ENCODE results near the gene ARL4C.

The ARL4C gene

DNA sequence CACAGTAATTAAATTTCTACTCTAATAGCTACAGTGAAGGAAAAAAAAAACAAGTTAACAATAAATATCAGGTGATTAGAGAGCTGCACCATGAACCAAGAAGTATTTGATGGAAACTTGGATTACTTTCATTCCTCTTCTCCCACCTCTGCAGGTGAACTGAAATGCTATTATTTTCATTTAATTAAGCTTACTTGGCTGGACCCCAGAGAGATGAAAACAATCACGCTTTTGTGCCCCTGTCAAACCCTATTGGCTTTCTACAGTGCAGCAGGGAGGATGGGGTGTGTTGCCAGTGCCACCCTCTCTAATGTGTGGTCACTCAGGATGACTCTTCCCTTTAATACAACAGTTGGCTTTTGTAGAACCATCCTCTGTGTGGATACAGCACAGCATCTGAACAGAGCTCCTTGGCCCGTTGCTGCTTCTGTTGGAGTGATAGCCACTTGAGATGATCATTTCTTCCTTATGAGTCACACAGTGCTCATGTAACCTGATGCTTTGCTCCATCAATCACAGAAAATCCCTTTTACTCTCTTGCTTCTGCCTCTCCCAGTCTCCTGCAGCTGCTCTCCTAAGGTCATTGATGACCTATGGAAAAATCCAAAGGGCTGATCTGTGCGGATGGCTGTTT is 5.5 kb upstream of the ARL4C start:
- no peak for FAIRE-seq

GRCh38 chr2:234500394-234501006 is 3.6 kb upstream of the ARL4C start:
- FAIRE-seq (peak; percentile 97), DNase-seq (ENCODE audit: insufficient read length, low spot score) (peak; percentile 51)

More for the DNA sequence above, 5.5 kb upstream of the ARL4C start:
- no peak for DNase-seq (ENCODE audit: insufficient read length, low spot score)

DNA sequence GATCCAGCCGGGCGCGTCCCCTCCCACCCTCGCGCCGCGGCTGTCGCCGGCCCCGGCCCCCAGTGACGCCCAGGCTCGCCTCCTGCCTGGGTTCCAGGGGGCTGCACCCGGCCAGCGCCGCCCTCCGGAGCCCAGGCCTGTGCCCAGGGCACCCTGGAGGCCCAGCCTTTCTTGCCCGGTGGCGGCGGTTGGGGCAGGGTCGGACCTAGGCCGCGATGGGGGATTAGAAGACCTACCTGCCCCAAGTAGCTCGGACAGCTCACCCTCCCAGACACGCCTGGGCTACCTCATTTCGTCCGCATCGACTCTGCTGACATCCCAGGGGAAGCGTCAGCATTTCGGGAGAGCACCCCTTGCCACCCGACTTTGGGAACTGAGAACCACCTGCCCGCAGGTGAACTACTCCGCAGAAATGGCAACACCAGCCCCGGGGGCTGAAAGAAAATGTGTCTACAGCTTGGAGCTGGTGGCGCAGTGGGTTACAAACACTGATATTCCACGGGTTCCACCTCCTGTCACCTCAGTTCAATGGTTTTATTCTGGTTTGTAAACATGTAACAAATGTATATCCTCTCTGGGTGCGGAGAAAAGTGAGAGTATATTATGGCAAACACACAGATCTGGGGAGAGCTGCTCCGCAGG is 834 bp upstream of the ARL4C start:
- DNase-seq (ENCODE audit: insufficient read length, low spot score) (no peak), FAIRE-seq (no peak)

DNA sequence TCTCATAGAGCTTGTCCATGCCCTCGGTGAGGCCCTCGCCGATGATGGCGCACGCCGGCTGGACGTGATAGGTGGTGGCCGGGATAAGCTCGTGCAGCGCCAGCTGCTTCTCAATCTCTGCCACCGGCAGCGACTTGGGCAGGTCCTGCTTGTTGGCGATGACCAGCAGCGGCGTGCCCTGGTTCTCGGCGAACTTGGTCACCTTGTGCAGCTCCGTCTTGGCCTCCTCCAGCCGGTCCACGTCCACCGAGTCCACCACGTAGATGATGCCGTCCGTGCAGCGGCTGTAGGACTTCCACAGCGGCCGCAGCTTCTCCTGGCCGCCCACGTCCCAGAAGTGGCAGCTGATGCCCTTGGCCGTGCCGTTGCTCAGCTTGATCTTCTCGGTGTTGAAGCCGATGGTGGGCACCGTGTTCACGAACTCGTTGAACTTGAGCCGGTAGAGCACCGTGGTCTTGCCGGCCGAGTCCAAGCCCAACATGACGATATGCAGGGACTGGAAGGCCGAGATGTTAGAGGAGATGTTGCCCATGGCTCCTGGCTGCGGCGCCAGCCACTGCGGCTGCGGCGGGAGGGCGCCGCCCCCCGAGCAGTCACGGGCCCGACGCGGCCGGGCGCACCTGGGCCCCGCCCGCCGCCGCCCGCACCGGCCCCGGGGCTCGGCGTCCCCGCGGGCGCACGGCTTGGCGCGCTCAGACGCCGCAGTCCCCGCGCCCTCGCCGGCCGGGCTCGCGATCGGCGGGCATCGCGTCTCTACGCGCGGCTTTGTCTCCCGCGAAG is 636 bp downstream of the ARL4C start:
- DNase-seq (ENCODE audit: insufficient read length, low spot score): peak; percentile 58
- peak; percentile 37 for FAIRE-seq

DNA sequence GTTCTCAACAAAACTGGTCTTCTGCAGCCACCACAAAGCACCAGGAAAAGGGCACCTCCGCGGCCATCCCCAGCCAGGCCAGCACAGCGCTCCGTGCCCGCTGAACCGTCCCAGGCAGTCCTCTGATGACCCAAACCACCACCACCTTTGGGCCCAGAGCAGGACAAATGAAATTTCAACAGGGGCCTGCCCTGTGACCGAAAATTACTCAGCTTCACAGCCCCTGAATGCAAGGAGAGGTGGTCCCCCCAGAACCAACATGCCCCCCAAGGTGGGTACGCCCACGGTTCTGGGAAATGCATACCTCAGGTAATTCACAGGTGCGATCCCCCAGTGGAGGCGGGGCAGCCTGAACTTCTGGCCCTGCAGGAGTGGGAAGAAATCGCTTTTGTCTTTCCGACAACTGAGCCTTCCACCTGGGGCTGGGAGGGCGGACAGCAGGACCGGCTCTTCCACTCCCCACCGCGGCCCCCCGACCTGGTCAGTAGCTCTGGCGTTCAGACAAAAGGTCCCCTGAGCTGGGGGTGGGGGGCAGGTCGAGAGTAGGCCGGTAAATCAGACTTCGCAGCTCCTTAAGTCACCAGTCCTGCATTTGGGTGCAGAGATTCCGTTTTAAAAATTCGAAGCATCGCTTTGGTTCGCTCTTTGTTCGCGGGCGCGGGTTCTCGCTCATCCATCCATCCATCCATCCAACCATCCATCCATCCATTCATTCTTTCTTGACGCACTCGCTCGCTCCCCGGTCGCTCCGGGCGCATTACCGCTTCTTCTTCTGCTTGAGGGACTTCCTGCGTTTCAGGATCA is 1.4 kb downstream of the ARL4C start:
- no peak for DNase-seq (ENCODE audit: insufficient read length, low spot score)

GRCh38 chr2:234494361-234495250 is 2.3 kb downstream of the ARL4C start:
- DNase-seq (ENCODE audit: insufficient read length, low spot score): no peak
- peak; percentile 78 for FAIRE-seq

More for the DNA sequence above, 1.4 kb downstream of the ARL4C start:
- peak; percentile 65 for FAIRE-seq

DNA sequence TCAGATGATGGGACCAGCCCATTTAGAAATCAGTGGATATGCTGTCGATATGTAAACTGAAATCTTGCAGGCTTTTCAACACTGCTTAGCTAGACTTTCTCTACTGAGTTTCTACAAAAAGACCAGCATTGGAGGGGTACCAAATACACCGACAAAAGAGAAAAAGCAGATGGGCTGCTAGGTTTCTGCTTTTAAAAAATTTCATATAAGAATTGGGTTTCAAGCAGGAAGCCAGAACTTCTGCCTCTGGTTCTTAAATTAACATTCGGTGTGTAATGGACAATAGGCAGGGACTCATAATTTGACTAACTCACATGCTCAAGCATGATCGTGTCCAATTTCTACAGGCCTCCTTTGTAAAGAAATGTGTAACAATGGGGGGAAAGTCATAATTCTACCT is 3.1 kb downstream of the ARL4C start:
- FAIRE-seq (no peak), DNase-seq (ENCODE audit: insufficient read length, low spot score) (no peak)

DNA sequence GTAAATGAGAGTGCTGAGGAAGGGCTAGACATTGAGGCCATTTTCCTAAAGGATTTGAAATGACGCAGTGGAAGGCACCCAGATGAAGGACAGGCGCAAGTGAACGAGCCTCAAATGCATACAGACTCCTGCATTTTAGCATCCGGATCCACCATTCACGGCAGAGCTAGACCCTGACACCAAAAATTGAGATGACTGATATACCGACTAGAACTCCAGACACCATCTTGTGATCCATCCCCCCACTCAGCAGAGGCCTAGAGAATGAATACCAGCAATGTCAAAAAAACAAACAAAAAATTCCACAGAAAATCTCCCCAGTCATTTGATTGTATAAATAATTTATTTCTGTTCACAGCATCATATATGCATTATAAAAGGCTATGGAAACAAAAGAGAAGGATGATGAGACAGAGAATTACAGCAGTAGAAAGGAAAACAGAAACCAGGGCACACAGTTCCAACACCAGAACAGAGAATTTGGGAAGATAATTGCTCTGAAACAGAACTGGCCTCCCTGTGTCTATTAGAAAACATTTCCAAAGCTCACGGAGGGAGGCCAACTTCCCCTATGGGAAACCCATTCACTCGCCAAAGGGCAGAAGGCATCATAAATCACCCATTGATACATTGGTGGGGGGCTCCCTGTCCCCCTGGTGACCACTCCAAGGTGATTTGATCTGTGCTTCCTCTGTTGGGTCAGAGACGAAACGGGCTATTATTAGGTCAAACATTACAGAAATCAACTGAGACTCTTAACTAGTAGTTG is 4.0 kb downstream of the ARL4C start:
- peak; percentile 60 for FAIRE-seq
- no peak for DNase-seq (ENCODE audit: insufficient read length, low spot score)

DNA sequence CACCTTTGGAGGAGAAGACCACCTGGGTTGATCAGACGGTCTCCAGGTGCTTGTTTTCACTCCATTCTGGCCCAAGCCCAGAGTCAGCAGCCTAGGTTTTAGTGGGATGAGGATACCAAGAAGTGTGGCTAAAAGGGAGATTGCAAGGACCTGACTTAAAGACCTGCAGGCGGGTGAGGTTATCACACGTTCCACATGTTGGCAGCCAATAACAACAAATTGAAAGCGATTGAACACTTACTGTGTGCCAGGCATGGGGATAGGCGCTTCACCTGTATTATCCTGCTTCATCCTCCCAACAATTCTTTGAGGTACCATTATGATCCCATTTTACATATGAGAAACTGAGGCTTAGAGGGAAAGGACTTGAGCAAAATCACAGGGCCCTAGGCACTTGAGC is 5.0 kb downstream of the ARL4C start:
- FAIRE-seq (no peak), DNase-seq (ENCODE audit: insufficient read length, low spot score) (no peak)

- FAIRE-seq: no peak
- no peak for DNase-seq (ENCODE audit: insufficient read length, low spot score)
Observed at GRCh38 chr2:234491281-234491680, 5.6 kb downstream of the ARL4C start.

GRCh38 chr2:234490271-234491091 is 6.4 kb downstream of the ARL4C start:
- peak; percentile 95 for FAIRE-seq
- no peak for DNase-seq (ENCODE audit: insufficient read length, low spot score)

DNA sequence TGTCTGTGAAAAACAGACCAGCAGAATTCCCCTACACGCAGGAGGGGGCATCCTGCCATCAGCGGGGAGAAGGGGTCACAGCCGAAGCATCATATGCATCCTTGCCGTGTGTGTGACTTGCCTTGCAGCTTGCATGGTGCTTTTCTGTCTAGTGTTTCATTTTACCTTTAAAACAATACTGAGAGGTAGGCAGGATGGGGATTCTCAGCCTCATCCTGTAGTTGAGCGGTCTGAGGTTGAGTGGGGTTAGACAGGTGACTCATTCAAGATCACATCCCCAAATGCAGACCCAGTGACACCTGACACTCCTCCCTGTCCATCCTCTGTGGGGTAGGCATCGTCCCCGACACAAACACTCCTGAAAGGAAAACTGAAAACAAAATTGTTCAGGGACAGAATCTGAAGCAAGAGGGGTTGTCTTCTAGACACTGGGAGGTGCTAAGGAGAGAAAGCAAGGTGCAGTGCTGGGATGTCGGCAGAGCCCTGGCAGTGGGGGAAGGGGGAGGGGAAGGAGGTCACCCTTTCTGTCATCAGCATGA is 7.9 kb downstream of the ARL4C start:
- FAIRE-seq (peak; percentile 96), DNase-seq (ENCODE audit: insufficient read length, low spot score) (peak; percentile 51)

- DNase-seq (ENCODE audit: insufficient read length, low spot score): no peak
- no peak for FAIRE-seq
Observed at GRCh38 chr2:234488486-234488885, 8.4 kb downstream of the ARL4C start.

DNA sequence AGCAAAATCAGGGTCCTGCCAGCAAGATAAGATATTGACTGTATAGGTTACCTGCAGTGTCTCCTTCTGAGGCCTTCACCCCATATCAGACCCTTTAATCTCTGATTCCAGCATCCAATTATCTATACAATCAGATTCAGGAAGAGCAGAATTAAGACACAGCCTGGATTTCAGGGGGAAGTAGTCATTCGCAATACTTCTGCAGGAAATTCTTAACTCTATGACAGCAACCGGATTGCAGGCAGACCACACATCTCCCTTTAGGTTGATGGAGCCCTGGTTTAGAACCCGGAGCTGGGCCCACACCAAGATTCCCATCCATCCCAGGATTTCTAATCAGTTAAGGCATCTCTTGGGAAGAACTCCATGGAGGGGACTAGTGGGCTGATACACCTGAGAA is 9.5 kb downstream of the ARL4C start:
- FAIRE-seq (no peak), DNase-seq (ENCODE audit: insufficient read length, low spot score) (no peak)

GRCh38 chr2:234483568-234484251 is 13.2 kb downstream of the ARL4C start:
- DNase-seq (ENCODE audit: insufficient read length, low spot score) (no peak), FAIRE-seq (peak; percentile 95)

DNA sequence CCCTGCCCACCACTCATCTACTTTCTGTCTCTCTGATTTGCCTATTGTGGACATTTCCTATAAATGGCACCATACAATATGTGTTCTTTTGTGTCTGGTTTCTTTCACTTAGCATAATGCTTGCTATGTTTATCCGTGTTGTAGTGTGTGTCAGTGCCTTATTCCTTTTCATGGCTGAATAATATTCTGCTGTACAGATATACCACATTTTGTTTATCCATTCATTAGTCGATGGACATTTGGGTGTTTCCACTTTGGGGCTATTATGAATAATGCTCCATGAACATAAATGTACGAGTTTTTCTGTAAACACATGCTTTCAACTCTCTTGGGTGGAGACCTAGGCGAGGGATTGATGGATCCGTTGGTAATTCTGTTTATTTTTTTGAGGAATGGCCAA is 15.6 kb downstream of the ARL4C start:
- FAIRE-seq: no peak
- DNase-seq (ENCODE audit: insufficient read length, low spot score): no peak

DNA sequence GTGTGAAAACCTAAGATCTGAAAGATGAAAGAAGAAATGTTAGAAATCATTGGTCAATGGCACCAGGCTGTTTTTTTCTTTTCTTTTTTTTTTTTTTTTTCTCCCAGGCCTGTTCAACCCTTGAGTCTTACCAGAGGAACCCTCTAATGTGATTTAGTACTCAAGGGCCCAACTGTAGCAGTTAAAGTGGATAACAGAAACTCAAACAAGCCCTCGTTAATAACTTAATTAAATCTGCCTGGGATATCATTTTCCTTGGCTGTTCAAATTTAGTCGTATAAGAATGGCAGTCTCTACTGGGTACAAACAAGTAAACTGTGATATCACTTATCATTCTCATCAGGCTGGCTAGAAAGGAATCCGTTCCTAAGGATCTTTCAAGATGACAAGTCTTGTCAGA is 16.5 kb downstream of the ARL4C start:
- no peak for FAIRE-seq
- no peak for DNase-seq (ENCODE audit: insufficient read length, low spot score)

Data from GM19239 (cell line).